GM21381 (cell line): ENCODE results near the gene PIGBOS1.
A peak's percentile ranks its signal among the peaks of the same experiment; 100 is the strongest.

Experiments
- ATAC-seq: cut with Tn5 transposase; IDR thresholded peaks from one replicate; pipeline ENCODE4 v1.9.1; 2021; ENCODE audit warnings: mild to moderate bottlenecking, moderate library complexity; ENCODE audit not compliant: unreplicated experiment

PIGBOS1 gene

GRCh38 chr15:55268176-55268695 is 50.7 kb downstream of the PIGBOS1 start:
- no peak for ATAC-seq

GRCh38 chr15:55267401-55268175 is 51.3 kb downstream of the PIGBOS1 start:
- peak; percentile 98 for ATAC-seq
